MCF 10A (cell line): ENCODE data around the gene MYO18B. TPM values are rescaled to one million over a fixed set of nuclear protein-coding genes. Genes with fewer than 3 reads are reported as not detected.

Source experiments
- BruUV-seq: library from RNA; stranded (reverse); fragments of 400-500 nt; replicated peaks from 2 replicates; lab custom pipeline; 2021; lab: Mats Ljungman, UMichigan
- CTCF ChIA-PET: fragments of 300-600 bp; sonication (Branson Sonifier 250); formaldehyde crosslinking; extraction: SDS; loops from one replicate; lab custom pipeline; 2021; ENCODE audit warnings: antibody characterized with exemption, inconsistent platforms; lab: Yijun Ruan, JAX
- POLR2A ChIA-PET: fragments of 300-600, 350-650 bp; sonication (Branson Sonifier 250); formaldehyde crosslinking; extraction: SDS; loops from one replicate; lab custom pipeline; 2020; ENCODE audit warnings: antibody characterized with exemption, inconsistent platforms; lab: Yijun Ruan, JAX
- DNase-seq: peaks from one replicate; pipeline ENCODE4 v3.0.0-alpha.2; 2018; ENCODE audit not compliant: unreplicated experiment
- H3K27ac Mint-ChIP-seq: one replicate; pipeline ENCODE4 v1.8.0; 2022; ENCODE audit warnings: mild to moderate bottlenecking, low read depth, mixed read lengths; ENCODE audit not compliant: unreplicated experiment
- H3K27me3 Mint-ChIP-seq: one replicate; pipeline ENCODE4 v1.8.0; 2022; ENCODE audit warnings: mixed read lengths; ENCODE audit not compliant: insufficient read depth, unreplicated experiment
- H3K36me3 Mint-ChIP-seq: one replicate; pipeline ENCODE4 v1.8.0; 2022; ENCODE audit warnings: mild to moderate bottlenecking, moderate library complexity, mixed read lengths; ENCODE audit not compliant: insufficient read depth, unreplicated experiment
- H3K4me1 Mint-ChIP-seq: one replicate; pipeline ENCODE4 v1.8.0; 2022; ENCODE audit warnings: mixed read lengths; ENCODE audit not compliant: insufficient read depth, unreplicated experiment
- H3K4me3 Mint-ChIP-seq: one replicate; pipeline ENCODE4 v1.8.0; 2022; ENCODE audit warnings: mild to moderate bottlenecking, moderate library complexity, mixed read lengths; ENCODE audit not compliant: unreplicated experiment
- H3K9me3 Mint-ChIP-seq: one replicate; pipeline ENCODE4 v1.8.0; 2022; ENCODE audit warnings: mixed read lengths; ENCODE audit not compliant: unreplicated experiment
- intact Hi-C: fragments of 100-400 bp; cut with micrococcal nuclease; formaldehyde crosslinking; loops from 2 replicates; pipeline ENCODE4 v1.14.1; 2022
- total RNA-seq: library from RNA; stranded (reverse); gene quantifications from 2 replicates; pipeline ENCODE4 v1.2.3, GENCODE V29; 2022
- TF ChIP-seq, protein P1 (sequence below): fragments of 200-600 bp; IDR thresholded peaks from one replicate; pipeline ENCODE4 v1.8.0; 2022; ENCODE audit warnings: antibody characterized with exemption, mild to moderate bottlenecking; ENCODE audit not compliant: unreplicated experiment

MYO18B gene
- total RNA-seq, 1 experiment from 2014 or later = 0.07 TPM

DNA sequence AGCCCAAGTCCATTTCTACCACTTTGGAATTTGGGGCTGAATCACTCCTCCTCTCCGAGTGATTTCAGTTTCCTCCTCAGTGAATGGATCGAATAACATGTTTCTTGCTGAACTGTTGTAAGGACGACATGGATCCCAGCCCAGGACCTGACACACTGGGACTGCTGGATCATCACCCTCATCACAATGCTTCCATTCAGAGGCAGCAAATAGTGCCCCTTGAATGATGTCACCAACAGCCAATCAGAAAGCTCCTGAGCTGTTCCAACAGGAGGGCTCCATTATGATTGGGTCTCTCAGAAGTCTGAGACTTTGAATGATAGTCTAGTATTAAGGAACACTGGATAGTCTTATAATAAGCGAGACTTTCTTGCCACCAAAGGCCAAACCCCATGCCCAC, 158.9 kb downstream of the MYO18B start:
- Mint-ChIP-seq H3K27me3 (peaks cover 48% of the 10 kb centered on the region), H3K9me3 (peaks cover 8% of the 10 kb centered on the region), H3K4me3 (no peak overlapping the region), H3K4me1 (no peaks in the 10 kb centered on the region), H3K36me3 (no peaks in the 10 kb centered on the region), H3K27ac (no peak overlapping the region)
- TF ChIP-seq, protein P1, sequence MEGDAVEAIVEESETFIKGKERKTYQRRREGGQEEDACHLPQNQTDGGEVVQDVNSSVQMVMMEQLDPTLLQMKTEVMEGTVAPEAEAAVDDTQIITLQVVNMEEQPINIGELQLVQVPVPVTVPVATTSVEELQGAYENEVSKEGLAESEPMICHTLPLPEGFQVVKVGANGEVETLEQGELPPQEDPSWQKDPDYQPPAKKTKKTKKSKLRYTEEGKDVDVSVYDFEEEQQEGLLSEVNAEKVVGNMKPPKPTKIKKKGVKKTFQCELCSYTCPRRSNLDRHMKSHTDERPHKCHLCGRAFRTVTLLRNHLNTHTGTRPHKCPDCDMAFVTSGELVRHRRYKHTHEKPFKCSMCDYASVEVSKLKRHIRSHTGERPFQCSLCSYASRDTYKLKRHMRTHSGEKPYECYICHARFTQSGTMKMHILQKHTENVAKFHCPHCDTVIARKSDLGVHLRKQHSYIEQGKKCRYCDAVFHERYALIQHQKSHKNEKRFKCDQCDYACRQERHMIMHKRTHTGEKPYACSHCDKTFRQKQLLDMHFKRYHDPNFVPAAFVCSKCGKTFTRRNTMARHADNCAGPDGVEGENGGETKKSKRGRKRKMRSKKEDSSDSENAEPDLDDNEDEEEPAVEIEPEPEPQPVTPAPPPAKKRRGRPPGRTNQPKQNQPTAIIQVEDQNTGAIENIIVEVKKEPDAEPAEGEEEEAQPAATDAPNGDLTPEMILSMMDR = no peak
- BruUV-seq = no TSS peak
- DNase-seq = no peak
- ChIA-PET CTCF (interaction anchor here (0.7 kb wide), 1 partner anchor 618 kb away, joined by 5 read pairs; no protein-coding TSS in a partner anchor), POLR2A (no interaction called here)
- intact Hi-C loops = no loop called here

DNA sequence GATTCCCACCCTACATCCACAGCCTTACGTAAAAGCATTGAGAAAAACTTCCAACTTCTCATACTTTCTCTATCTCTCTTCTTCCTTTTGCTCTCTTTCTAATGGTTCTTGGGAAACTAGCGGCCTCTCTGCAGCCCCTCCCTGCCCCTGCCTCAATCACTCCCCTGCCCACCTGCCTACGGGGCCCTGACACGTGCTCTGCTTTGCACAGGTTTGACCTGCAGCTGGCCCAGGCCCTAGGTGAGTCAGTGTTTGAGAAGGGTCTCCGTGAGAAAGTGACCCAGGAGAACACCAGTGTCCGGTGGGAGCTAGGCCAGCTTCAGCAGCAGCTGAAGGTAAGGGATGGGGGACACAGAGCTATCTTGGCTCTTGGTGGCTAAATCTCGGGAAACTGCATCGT, 160.4 kb downstream of the MYO18B start:
- no peaks in the 10 kb centered on the region for H3K9me3 Mint-ChIP-seq
- peaks cover 47% of the 10 kb centered on the region for H3K27me3 Mint-ChIP-seq

GRCh38 chr22:25903294-25903693, 161.3 kb downstream of the MYO18B start:
- DNase-seq = no peak
- no peaks in the 10 kb centered on the region for H3K4me1 Mint-ChIP-seq
- H3K27me3 Mint-ChIP-seq = peaks cover 56% of the 10 kb centered on the region
- POLR2A ChIA-PET = no interaction called here
- no peaks in the 10 kb centered on the region for H3K36me3 Mint-ChIP-seq
- CTCF ChIA-PET = interaction anchor here (0.5 to 1.4 kb wide), 3 partner anchors 9 to 403 kb away, joined by 3 read pairs; no protein-coding TSS in a partner anchor
- no peaks in the 10 kb centered on the region for H3K9me3 Mint-ChIP-seq
- intact Hi-C loops = no loop called here
- H3K27ac Mint-ChIP-seq = no peak overlapping the region
- no TSS peak for BruUV-seq
- H3K4me3 Mint-ChIP-seq = no peak overlapping the region
- TF ChIP-seq, protein P1 = peak; percentile 22

More for the DNA sequence above, 160.4 kb downstream of the MYO18B start:
- TF ChIP-seq, protein P1 = no peak
- no peak for DNase-seq
- POLR2A ChIA-PET = no interaction called here
- BruUV-seq = no TSS peak
- CTCF ChIA-PET = interaction anchor here (1.4 kb wide), 1 partner anchor 8 kb away, joined by 3 read pairs; no protein-coding TSS in a partner anchor
- H3K4me1 Mint-ChIP-seq = no peaks in the 10 kb centered on the region
- H3K4me3 Mint-ChIP-seq = no peak overlapping the region
- no peak overlapping the region for H3K27ac Mint-ChIP-seq
- no peaks in the 10 kb centered on the region for H3K36me3 Mint-ChIP-seq
- intact Hi-C loops = no loop called here

DNA sequence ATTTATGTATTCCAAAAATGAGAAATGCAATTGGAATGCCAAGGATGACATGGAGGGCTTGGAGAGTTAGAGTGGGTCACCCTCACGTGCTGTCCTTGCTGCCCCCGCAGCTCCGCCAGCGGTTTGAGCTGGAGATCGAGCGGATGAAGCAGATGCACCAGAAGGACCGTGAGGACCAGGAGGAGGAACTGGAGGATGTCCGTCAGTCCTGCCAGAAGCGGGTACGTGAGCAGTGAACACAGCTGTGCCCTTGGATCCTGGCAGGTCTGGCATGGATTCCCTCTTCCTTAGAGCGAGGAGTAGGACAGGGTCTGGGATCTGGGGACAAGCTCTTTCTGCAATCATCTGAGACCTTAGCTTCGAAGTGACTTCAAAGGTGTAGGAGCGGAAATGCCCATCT, 166.2 kb downstream of the MYO18B start:
- TF ChIP-seq, protein P1 = no peak
- BruUV-seq = no TSS peak
- no peak for DNase-seq
- ChIA-PET POLR2A (no interaction called here), CTCF (no interaction called here)
- no peaks in the 10 kb centered on the region for H3K4me1 Mint-ChIP-seq
- no peaks in the 10 kb centered on the region for H3K9me3 Mint-ChIP-seq
- H3K27me3 Mint-ChIP-seq = peaks cover 99% of the 10 kb centered on the region
- intact Hi-C loops = no loop called here
- H3K4me3 Mint-ChIP-seq = no peak overlapping the region
- H3K36me3 Mint-ChIP-seq = no peaks in the 10 kb centered on the region
- H3K27ac Mint-ChIP-seq = no peak overlapping the region
